Measurements from ENCODE around the gene EFCAB7.

EFCAB7 gene

GRCh38 chr1:63498106-63498505 lies 25.2 kb upstream of the EFCAB7 start:
- no peak overlapping the region for H3K4me3 ChIP-seq (ENCODE audit: low read depth, low read length)
- DNase-seq (ENCODE audit: low read depth): no peak
- TF ChIP-seq CTCF (IDR thresholded peaks at IDR 0.05; ENCODE audit: insufficient read depth, low read depth, low read length, missing control alignments): no peak

- no peak for DNase-seq (ENCODE audit: low read depth)
- TF ChIP-seq CTCF (IDR thresholded peaks at IDR 0.05; ENCODE audit: insufficient read depth, low read depth, low read length, missing control alignments): no peak
- H3K4me3 ChIP-seq (ENCODE audit: low read depth, low read length): no peak overlapping the region
These were observed 22.1 kb upstream of the EFCAB7 start for GRCh38 chr1:63501256-63501655.

GRCh38 chr1:63506782-63507181 lies 16.5 kb upstream of the EFCAB7 start:
- TF ChIP-seq CTCF (IDR thresholded peaks at IDR 0.05; ENCODE audit: insufficient read depth, low read depth, low read length, missing control alignments): no peak
- H3K4me3 ChIP-seq (ENCODE audit: low read depth, low read length): no peak overlapping the region
- DNase-seq (ENCODE audit: low read depth): no peak

GRCh38 chr1:63509718-63510117 lies 13.6 kb upstream of the EFCAB7 start:
- no peak for DNase-seq (ENCODE audit: low read depth)
- no peak overlapping the region for H3K4me3 ChIP-seq (ENCODE audit: low read depth, low read length)
- no peak for TF ChIP-seq CTCF (IDR thresholded peaks at IDR 0.05; ENCODE audit: insufficient read depth, low read depth, low read length, missing control alignments)

- DNase-seq (ENCODE audit: low read depth): no peak
- H3K4me3 ChIP-seq (ENCODE audit: low read depth, low read length): no peak overlapping the region
- TF ChIP-seq CTCF (IDR thresholded peaks at IDR 0.05; ENCODE audit: insufficient read depth, low read depth, low read length, missing control alignments): no peak
These were observed 10.7 kb upstream of the EFCAB7 start for GRCh38 chr1:63512584-63512983.

- no peak for DNase-seq (ENCODE audit: low read depth)
- TF ChIP-seq CTCF (IDR thresholded peaks at IDR 0.05; ENCODE audit: insufficient read depth, low read depth, low read length, missing control alignments): no peak
- no peak overlapping the region for H3K4me3 ChIP-seq (ENCODE audit: low read depth, low read length)
These were observed 6.7 kb upstream of the EFCAB7 start for GRCh38 chr1:63516629-63517028.

- no peak for DNase-seq (ENCODE audit: low read depth)
- peak overlapping the region; percentile 78 for H3K4me3 ChIP-seq (ENCODE audit: low read depth, low read length)
- no peak for TF ChIP-seq CTCF (IDR thresholded peaks at IDR 0.05; ENCODE audit: insufficient read depth, low read depth, low read length, missing control alignments)
These were observed 413 bp downstream of the EFCAB7 start for GRCh38 chr1:63523738-63524137.

Measured in GM12865 (cell line).